CD4-positive, CD25-positive, alpha-beta regulatory T cell (primary cell): ENCODE measurements around the gene SPAG16. TPM values are rescaled to one million over a fixed set of nuclear protein-coding genes. Genes with fewer than 3 reads are reported as not detected.

Source experiments
- ATAC-seq, 2 donors: fragments of 150-1000 bp; cut with Tn5 transposase; one replicate each; pipeline ENCODE4 v1.10.0; 2021; ENCODE audit warnings: low read depth in 2 of 2, moderate number of reproducible peaks in 2 of 2, moderate library complexity in 1 of 2
- DNase-seq, 3 donors: peaks; one replicate each; pipeline versions ENCODE4 v3.0.0 to v3.0.0-alpha.2; 2012 to 2022; ENCODE audit warnings: mixed read lengths in 1 of 3
- H3K27ac ChIP-seq: one replicate; pipeline ENCODE4 v1.7.0; 2013; ENCODE audit warnings: mild to moderate bottlenecking, low read length; ENCODE audit not compliant: insufficient read depth, poor library complexity, severe bottlenecking
- H3K27me3 ChIP-seq: one replicate; pipeline ENCODE4 v1.7.0; 2013; ENCODE audit warnings: low read length; ENCODE audit not compliant: control insufficient read depth, insufficient read depth
- H3K36me3 ChIP-seq: one replicate; pipeline ENCODE4 v1.7.0; 2013; ENCODE audit warnings: mild to moderate bottlenecking, low read length, moderate library complexity; ENCODE audit not compliant: control insufficient read depth, insufficient read depth
- H3K4me1 ChIP-seq: 2 replicates; pipeline ENCODE4 v1.7.0; 2013; ENCODE audit warnings: mild to moderate bottlenecking, low read length; ENCODE audit not compliant: insufficient read depth, control insufficient read depth, poor library complexity, severe bottlenecking
- H3K4me3 ChIP-seq: one replicate; pipeline ENCODE4 v1.7.0; 2013; ENCODE audit warnings: low read depth, mild to moderate bottlenecking, low read length, moderate library complexity
- H3K9me3 ChIP-seq, 2 experiments: 1 replicate in 1 of 2; 2 replicates in 1 of 2; pipeline ENCODE4 v1.7.0; 2013; ENCODE audit warnings: low read length in 2 of 2, mild to moderate bottlenecking in 1 of 2, moderate library complexity in 1 of 2; ENCODE audit not compliant: control insufficient read depth in 2 of 2
- H3K27ac Mint-ChIP-seq, 3 donors: one replicate each; pipeline ENCODE4 v1.8.0; 2020 to 2022; ENCODE audit warnings: mild to moderate bottlenecking in 3 of 3, mixed read lengths in 3 of 3, moderate library complexity in 2 of 3
- H3K27me3 Mint-ChIP-seq: one replicate; pipeline ENCODE4 v1.8.0; 2022; ENCODE audit warnings: mild to moderate bottlenecking, mixed read lengths
- H3K36me3 Mint-ChIP-seq: one replicate; pipeline ENCODE4 v1.8.0; 2020; ENCODE audit warnings: mixed read lengths
- H3K4me1 Mint-ChIP-seq, 4 donors: one replicate each; pipeline ENCODE4 v1.8.0; 2020 to 2022; ENCODE audit warnings: mixed read lengths in 4 of 4, mild to moderate bottlenecking in 1 of 4
- H3K4me3 Mint-ChIP-seq, 4 donors: one replicate each; pipeline ENCODE4 v1.8.0; 2020 to 2022; ENCODE audit warnings: mild to moderate bottlenecking in 4 of 4, mixed read lengths in 4 of 4, moderate library complexity in 3 of 4
- H3K9me3 Mint-ChIP-seq, 7 donors: one replicate each; pipeline ENCODE4 v1.8.0; 2020 to 2022; ENCODE audit warnings: mixed read lengths in 7 of 7, mild to moderate bottlenecking in 3 of 7, moderate library complexity in 2 of 7
- polyA plus RNA-seq, 4 donors: library from polyadenylated mRNA; unstranded; fragments of 300-500 nt; fragmentation: Illumina TruSeq; gene quantifications; one replicate each; pipeline ENCODE4 v1.2.3, GENCODE V29; 2021
- total RNA-seq: library from RNA; stranded (reverse); gene quantifications from one replicate; pipeline ENCODE4 v1.2.3, GENCODE V29; 2022

SPAG16 gene
- total and polyA plus RNA-seq, 5 donors from 2014 or later = 7.7 to 21.1 (median 19.4) TPM

GRCh38 chr2:214450118-214450894 lies 1166.0 kb downstream of the SPAG16 start:
- H3K27ac ChIP-seq = no peak overlapping the region
- Mint-ChIP-seq H3K9me3 (peaks cover 0 to 2% (median 0%) of the 10 kb centered on the region in 7 donors), H3K4me3 (no peak overlapping the region), H3K4me1 (no peaks in the 10 kb centered on the region), H3K27ac (no peak overlapping the region), H3K36me3 (no peaks in the 10 kb centered on the region), H3K27me3 (peaks cover 4% of the 10 kb centered on the region)
- no peak overlapping the region for H3K4me3 ChIP-seq
- H3K36me3 ChIP-seq = no peaks in the 10 kb centered on the region
- H3K9me3 ChIP-seq = no peaks in the 10 kb centered on the region
- ATAC-seq (no peak), DNase-seq (no peak)
- H3K27me3 ChIP-seq = no peaks in the 10 kb centered on the region
- H3K4me1 ChIP-seq = no peaks in the 10 kb centered on the region

GRCh38 chr2:214451516-214452275 lies 1167.4 kb downstream of the SPAG16 start:
- no peaks in the 10 kb centered on the region for H3K4me1 Mint-ChIP-seq
- Histone ChIP-seq H3K4me3 (no peak overlapping the region), H3K4me1 (no peaks in the 10 kb centered on the region), H3K9me3 (no peaks in the 10 kb centered on the region), H3K27ac (no peak overlapping the region), H3K27me3 (no peaks in the 10 kb centered on the region), H3K36me3 (no peaks in the 10 kb centered on the region)
- no peak for DNase-seq
- ATAC-seq = no peak
- H3K36me3 Mint-ChIP-seq = no peaks in the 10 kb centered on the region
- peaks cover 4% of the 10 kb centered on the region for H3K27me3 Mint-ChIP-seq
- peaks cover 0 to 2% (median 0%) of the 10 kb centered on the region in 7 donors for H3K9me3 Mint-ChIP-seq
- H3K27ac Mint-ChIP-seq = peak overlapping the region in 1 of 3 donors; percentile 13
- H3K4me3 Mint-ChIP-seq = no peak overlapping the region

Other genes starting within 250 kb of the SPAG16 start
- 225 TPM for gene IKZF2, start 132.9 kb upstream of the SPAG16 start, total RNA-seq
- 10 to 100 TPM; 26.8 to 36.7 (median 33.7) TPM for gene IKZF2, start 132.9 kb upstream of the SPAG16 start, polyA plus RNA-seq